Stimulated activated CD4-positive, alpha-beta T cell treated with anti-CD3 and anti-CD28 coated beads, Interleukin-4, amount 100 ng/mL, for 1 hour (primary cell): ENCODE results near the gene DNAJC5.
"Not testable (repeated sequence)": the region's sequence is repeated elsewhere in the genome, so short reads cannot be mapped to it uniquely, and the experiment has no call there.

Source experiments
- DNase-seq: peaks from one replicate; pipeline ENCODE4 v3.0.0-alpha.2; 2020

The DNAJC5 gene, protein sequence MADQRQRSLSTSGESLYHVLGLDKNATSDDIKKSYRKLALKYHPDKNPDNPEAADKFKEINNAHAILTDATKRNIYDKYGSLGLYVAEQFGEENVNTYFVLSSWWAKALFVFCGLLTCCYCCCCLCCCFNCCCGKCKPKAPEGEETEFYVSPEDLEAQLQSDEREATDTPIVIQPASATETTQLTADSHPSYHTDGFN

DNA sequence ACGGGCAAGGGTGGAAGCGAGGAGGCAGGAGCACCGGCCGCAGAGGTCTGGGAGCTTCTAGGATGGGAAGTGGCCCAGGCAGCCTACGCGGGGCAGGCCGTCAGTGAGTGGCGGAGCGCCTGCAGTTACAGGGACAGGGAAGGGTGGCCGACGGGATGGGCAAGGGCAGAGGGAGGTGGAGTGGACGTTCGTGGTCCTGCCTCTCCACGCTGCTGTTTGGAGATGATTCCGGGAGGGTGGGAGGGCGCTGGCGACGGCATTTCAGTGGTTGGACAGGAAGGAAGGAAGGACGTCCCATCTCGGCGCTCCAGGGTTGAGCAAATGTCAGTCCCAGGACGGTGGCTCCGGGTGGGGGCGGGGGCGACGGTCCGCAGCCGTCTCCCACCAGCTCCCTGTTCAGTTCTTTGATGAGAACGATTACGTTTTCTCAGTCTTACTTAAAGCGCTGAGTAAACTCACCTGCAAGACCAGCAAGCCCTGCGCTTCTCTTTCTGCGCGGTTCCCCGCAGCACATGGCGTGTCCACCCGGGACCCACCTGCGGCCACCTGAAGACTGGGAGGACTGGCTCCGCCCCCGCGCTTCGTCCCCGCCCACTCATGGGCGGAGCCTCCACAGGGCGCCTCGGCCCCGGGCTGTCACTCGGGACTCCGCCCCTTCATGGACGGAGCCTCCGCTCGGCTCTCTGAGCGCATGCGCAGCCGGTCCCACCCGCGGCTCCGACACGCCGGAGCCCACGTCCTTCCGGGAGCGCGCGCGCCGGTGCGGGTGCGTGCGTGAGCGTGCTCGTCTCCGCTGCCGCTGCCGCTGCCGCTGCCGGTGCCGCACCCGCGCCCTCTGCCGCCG lies at the start of gene DNAJC5:
DNAJC5 (plus strand) TSS at position 769 of the 844 bp plus-strand sequence. CDS start 33,220 bp downstream, outside the sequence.
- DNase-seq = peak; percentile 96

DNA sequence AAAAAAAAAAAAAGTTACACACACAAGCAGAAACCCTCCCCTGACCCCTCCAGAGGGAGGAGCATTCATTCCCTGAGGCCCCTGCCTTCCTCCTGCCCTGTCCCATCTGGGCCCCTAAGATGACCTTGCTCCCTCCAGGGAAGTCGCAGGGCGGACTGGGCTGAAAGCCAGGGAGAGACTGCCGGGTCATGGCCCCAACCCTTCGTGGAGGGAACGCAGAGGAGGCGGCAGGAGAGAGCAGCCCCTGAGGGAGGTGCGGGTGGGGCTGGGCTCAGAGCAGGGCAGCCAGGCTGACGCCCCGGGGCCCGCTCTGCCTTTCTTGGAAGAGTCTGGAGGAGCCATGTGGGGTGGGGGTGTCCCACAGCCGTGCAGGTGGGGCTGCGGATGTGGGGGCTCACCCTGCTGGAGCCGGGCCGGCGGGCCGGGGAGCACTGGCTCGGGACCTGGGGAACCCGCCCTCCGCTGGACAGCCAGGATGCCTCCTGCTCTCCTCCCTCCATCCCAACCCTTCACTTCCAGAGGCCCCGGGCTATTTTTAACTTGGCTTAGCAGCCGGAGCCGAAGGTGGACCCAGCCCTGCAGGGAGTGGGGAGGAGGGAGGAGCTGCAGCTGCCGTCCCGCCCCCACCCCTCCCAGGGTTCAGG lies 48.7 kb upstream of the DNAJC5 start:
- DNase-seq = no peak

DNA sequence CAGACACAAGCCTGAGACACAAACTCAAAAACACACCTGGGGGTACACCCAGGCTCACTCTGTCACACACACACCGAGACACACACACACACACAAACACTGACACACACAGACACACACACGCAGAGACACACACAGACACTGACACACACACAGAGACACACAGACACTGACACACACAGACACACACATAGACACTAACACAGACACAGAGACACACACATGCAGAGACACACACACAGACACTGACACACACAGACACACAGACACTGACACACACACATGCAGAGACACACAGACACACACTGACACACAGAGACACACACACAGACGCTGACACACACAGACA lies 48.1 kb upstream of the DNAJC5 start:
- DNase-seq = no peak

DNA sequence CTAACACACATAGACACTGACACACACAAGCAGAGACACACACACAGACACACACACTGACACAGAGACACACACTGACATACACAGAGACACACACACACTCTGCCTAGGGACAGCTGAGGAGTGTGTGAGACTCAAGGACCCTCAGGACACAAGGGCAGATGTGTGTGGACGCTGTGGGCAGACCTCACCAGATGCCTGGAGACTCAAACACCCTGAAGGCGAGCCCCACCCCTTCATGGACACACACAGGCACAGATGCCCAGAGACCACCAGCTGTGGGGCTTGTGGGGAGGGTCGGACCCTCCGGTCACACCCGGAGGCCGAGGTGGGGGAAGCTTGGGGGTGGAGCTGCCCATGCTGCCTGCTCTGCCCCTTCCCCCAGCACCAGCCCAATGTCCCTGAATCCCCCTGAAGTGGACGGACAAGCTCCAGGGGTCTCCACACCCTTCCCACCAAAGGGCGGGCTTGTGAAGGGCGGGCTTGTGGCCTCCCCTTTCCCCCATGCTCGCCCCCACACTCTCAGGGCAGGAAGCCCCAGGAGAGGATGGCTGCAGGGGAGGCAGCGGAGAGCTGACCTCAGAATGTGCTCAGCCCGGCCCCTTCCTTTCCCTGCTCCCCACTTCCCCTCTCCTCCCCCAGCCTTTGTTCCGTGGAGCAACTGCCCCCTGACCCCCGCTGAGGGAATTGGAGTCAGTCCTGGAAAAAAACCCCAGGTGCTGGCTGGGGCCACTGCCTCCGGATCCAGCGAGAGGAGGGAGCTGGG lies 47.5 kb upstream of the DNAJC5 start:
- no peak for DNase-seq

DNA sequence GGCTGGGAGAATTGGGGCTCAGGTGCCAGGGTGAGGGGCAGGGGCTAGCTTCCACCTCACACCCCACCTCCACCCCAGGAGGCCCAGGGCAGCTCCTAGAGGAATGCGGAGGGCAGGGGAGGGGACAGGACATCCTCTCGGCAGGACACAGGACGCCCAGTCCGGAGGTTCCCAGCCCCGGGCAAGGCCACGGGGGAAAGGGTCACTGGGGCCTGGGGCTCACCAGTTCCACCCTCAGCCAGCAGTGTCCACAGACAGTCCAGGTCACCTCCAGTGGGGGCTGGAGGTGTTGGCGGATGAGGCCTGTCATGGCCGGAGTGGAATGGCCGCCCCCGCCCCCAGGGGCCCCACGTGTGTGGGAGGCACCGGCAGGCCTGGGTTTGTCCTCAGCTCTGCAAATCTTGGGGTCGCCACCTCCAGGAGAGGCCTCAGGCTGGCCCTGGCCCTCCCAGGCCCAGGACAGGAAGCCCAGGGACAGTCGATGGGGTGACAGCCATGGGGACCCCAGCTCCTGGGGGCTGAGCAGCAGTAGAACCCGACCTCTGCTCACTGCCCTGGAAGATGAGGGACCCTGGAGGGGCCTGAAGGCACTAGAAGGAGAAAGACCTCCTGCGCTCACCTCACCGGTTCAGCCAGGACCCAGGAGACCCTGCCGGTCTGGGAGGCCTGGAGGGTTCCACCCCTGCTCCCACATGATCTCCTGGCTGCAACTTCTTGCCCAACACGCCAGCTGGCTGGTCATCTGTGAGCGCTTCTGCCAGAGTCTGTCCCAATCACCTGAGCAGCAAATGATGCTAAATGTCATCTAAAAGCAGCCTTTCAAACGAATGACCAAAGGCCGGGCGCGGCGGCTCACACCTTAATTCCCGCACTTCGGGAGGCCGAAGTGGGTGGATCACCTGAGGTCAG lies 46.7 kb upstream of the DNAJC5 start:
- no peak for DNase-seq

DNA sequence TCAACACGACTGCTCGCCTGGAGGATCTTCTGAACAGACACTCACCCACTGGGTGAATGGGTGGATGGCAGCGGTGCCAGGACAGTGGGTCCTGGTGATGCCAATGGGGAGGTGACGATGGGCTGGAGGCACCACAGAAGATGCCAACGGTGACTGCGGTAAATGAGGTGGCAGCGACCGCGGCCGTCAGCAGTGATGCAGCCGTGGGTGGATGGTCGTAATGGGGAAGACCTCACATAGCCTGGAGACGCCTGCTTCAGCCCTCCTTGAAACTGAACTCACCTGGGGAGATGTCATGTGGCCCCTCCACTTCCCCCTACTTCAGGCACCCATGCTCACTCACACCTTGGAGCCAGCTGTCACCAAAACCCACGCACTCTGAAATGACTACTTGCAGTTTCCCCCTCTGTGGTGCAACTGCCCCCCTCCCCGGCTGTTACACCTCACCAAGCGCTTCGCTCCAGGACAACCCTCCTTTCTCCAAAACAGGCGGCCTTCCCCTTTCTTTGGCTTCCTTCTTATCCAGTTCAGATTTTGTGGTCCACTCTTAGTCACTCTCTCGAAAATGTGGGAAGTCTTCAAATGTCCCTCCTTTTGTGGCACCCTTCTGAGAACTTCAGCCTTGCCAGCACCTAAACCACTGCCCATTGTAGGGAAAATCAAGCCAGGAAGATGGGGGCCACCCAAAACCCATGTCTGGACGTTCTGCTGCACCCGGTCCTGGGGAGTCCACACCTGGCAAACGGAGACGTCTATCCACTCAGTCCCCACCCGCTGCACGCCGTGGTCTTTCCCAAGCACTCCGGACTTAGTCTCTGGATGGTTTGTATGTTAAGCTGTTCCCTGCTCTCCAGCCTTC lies 44.0 kb upstream of the DNAJC5 start:
- peak; percentile 58 for DNase-seq

DNA sequence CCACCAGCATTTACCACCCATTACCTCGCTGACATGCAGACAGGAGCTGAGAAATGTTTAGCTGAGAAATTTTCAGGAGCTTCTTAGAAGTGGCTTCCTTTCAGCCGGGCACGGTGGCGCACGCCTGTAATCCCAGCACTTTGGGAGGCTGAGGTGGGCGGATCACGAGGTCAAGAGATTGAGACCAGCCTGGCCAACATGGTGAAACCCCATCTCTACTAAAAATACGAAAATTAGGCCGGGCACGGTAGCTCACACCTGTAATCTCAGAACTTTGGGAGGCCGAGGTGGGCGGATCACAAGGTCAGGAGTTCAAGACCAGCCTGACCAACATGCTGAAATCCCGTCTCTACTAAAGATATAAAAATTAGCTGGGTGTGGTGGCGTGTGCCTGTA lies 43.4 kb upstream of the DNAJC5 start:
- not testable (repeated sequence) for DNase-seq

DNA sequence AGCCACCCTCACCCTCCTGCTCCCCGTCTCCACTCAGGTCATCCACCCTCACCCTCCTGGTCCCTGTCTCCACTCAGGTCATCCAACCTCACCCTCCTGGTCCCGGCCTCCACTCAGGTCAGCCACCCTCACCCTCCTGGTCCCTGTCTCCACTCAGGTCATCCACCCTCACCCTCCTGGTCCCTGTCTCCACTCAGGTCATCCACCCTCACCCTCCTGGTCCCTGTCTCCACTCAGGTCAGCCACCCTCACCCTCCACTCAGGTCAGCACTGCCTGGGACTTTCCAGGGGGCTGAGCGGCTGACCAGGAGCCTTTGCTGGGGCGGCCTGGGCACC lies 41.2 kb upstream of the DNAJC5 start:
- DNase-seq = not testable (repeated sequence)

DNA sequence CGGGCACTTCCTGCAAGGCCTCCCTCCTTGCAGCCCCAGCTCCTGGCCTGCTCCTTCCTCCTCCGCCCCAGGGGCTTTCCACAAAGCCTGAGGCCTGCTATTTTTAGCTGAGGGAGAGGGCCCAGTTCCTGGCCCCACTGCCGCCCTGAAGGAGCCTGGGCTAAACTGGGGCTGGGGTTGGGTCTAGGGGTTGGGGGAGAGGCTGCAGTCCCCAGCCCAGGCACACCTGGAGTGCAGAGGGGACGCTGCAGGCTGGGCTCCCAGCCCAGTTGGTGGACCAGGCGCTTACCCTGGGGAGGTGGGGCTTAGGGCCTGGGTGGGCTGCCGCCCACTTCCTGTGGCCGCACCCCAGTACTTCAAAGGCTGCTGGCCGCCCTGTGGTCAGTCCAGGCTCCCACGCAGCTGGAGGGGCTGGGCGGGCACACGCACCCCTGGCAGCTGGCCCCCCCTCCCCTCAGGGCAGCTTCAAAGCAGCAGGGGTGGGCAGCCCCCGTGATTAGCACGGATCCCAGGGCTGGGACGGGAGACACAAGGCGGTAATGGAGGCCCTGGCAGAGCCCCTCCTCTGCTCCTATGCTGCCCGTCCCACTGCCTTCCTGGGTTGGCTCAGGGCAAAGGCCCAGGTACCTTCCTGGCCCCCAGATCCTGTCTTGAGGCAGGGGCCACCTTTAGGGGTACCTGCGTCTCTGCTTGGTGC lies 40.7 kb upstream of the DNAJC5 start:
- DNase-seq = no peak

DNA sequence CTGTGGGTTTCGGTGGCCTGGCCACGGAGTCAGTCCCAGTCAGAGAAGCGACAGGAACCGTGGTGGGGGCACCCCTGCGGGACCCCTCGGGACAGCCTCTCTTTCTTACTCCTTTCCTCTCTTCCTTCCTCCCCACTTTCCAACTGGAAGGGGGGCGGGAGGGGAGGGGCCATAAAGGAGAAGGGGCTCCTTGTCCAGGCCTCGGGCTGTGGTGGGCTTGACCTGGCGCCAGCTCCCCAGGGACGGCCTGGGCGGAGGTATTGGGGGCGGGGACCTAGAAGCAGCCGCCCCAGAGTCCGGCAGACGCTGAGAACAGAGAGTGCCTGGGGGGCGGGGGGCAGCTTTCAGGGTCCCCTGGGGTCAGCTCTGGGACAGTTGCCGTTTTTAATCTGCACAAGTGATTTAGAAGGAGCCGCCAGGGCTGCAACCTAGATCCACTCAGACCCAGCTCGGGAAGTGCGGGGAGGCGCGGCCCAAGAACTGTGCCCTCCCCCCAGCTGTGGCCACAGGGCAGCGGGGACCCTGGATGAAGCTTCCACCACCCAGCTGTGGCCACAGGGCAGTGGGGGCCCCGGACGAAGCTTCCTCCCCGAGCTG lies 40.1 kb upstream of the DNAJC5 start:
- no peak for DNase-seq

DNA sequence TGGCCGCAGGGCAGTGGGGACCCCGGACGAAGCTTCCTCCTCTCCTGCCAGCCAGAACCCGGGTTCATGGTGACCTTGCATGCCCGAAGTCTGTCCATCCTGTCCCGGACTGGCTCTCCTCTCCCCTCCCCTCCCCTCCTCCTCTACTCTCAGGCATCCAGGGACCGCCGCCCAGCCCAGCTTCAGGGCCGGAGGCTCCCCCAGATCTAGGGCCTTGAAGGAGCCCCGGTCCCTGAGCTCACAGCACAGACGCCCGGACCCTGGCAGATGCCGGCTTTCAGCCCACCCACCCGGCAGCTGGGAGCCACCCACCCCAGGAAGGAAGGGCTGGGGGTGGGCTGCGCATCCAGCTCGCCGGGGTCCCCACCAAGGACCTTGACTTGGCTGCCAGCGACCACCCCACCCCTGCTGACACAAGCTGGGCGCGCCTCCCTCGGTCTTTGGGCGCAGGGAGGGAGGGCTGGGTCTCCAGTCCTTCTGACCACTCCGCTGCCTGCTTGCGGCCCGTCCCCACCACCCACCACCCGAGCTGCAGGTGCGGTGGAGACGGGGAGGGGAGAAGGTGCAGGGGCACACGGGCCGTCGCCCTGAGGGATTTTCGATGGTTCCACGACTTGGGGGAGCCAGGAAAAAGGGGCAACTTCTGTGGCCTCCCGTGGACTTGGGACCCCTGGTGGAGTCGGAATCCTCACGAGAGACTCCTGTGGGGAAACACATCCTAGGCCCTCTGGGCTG lies 39.4 kb upstream of the DNAJC5 start:
- no peak for DNase-seq

DNA sequence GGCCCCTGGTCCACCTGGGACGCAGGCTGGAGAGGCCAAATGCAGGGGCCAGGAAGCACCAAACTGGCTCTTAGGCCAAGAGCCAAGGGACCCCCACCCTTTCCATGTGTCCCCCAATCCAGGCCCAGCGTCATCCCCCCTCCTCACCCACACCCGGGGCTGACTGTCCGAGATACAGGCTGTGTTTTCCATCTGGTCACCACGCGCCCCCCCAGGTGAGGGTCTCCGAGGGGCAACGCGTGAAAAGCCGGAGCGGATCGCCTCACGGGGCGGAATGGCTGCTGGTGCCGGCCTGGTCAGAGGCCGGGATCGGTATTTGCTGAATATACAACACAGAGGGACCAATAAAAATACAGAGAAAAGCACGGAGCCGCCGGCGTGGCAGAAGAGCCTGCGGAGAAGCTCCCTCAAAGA lies 38.8 kb upstream of the DNAJC5 start:
- no peak for DNase-seq

DNA sequence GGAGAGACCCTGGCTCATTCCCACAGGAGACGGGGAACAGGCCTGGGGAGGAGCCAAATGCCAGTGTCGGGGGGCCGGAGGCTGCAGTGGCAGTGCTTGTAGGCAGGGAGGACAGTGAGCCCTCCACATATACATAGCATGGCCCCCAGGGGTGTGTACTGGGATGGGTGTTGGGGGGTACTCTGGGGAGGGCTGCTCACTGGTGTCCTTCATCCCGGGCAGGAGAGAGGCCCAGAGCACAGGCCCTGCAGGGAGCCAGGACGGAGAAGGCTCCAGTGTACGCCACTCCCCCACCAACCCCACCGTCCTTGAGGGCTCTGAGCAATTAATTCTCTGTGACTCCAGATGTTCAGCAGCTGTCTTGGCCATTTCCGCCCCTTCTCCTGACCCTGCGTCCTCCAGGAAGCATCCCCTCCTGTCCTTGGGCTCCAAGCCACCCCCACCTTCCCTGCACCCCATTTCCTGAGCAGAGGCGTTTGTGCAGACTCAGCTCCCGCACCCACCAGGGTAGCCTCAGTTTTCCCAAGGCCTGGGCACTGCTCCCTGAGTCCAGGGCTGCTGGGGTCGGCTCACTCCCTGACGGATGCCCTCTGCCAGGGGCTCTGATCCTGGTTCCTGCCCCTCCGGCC lies 37.0 kb upstream of the DNAJC5 start:
- DNase-seq = no peak

DNA sequence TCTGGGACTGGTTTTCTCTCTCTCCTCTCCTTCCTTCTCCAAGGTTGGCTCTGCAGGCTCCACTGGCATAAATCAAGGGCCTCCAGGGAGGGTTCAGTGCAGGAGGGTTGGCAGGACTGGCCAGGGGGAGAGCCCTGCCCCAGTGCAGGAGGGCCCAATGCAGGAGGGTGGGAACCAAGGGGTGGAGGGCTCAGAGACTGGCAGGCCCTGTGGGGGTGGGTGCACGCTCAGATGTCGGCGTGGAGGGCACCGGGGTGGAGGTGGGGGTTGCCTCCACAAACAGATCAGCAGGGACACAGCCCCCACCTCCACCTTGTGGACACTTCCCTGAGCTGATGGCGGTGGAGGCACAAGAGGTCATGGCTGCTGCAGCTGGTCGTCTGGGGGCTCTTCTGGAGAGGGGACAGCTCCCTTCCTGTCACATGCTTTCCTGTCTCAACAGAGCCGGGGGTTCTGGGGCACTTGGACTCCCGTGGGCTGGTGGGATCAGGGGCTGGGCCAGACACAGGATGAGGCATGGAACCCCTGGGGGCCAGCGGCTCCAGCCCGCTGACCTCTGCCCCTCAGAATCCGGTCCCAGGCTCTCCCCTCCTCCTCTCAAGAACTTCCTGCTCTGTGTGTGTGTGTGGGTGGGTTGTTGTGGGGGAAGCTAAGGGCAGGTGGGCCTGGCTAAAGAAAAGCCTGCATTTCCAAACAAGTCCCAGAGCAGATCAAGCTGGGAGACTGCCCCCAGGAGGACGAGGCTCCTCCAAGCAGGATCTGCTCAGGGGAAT lies 36.3 kb upstream of the DNAJC5 start:
- no peak for DNase-seq

DNA sequence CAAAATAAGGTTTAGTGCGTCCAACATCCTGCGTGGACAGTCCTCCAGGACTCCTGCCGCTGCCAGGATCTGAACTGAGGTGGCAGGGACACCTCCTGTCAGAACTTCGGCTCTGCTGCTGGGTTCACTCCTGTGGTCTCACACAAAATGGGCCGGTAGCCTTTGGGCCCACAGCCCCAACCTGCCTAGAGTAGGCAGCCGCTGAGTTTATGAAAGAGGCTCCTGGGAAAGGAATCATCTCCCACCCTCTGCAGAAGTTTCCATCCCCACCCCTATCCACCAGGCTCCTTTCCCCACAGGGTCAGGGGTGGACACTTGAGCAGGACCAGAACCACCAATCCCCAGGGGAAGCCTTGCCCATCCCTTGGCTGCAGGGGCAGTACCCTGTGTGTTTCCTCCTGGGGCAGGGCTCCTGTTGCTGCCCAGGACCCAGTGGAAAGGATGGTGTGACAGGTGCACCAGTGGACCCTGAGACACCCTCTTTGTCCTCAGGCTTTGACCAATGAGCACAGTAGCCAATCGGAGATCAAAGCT lies 35.7 kb upstream of the DNAJC5 start:
- no peak for DNase-seq

DNA sequence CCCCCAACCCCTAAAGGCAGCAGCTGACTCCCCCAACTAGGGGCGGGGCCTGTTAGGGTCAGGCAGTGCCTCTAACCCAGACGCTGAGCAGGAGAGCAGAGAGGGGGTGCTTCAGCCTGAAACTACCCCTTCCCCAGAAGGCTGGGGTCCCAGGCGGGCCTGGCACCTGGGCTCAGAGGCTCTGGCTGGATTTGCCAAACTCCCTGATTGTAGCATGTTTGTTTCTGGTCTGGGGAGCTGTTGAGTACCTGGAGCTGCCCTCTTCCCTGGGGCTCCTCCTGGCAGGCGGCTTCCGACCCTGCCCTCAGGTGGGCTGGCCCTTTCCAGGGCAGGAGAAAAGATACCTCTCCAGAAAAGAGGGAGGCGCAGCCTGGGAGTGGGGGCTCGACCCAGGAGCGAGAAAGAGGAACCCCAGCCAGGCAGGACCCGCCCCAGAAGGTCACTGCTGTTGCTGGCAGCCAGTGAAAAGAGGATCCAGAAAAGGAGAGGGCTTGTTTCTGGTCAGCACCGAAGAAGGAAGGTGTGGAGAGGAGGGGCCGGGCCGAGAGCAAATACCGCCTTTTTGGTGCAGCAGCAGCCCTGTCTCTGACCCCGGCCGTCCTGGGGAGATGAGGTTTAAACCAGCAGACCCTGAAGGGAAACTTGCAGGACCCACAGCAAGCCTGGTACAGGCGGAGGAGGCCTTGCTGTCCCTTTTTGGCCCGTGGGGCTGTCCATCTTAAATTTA lies 34.4 kb upstream of the DNAJC5 start:
- no peak for DNase-seq

DNA sequence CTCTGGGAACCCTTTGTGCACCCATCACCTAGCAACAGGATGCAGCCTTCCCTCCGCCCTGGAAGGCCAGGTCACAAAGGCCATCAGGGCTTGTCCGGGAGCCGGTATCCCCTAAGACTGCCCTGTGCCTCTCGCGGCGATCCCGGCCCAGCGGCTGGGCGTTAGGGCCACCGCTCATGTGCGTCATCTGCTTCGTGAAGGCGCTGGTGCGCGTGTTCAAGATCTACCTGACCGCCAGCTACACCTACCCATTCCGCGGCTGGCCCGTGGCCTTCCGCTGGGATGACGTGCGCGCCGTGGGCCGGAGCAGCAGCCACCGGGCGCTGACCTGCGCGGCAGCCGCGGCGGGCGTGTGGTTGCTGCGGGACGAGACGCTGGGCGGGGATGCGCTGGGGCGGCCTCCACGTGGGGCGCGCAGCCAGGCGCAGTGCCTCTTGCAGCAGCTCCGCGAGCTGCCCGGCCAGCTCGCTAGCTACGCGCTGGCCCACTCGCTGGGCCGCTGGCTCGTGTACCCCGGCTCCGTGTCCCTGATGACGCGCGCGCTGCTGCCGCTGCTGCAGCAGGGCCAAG lies 33.5 kb upstream of the DNAJC5 start, which contains the start of gene ABHD16B:
ABHD16B (plus strand) TSS at position 134 of the 570 bp plus-strand sequence; CDS start at position 177, 43 bp downstream.
- DNase-seq = no peak
